ENCODE results near the gene PLEKHS1. TPM values are rescaled to one million over a fixed set of nuclear protein-coding genes. Genes with fewer than 3 reads are reported as not detected.

PLEKHS1 gene
- total RNA-seq, 1 donor from 2014 or later, result not detected

- TF ChIP-seq CTCF (IDR thresholded peaks at IDR 0.05; ENCODE audit: insufficient read depth, low read length, severe bottlenecking), result no peak
- FAIRE-seq, result no peak
- Histone ChIP-seq H3K4me3 (ENCODE audit: low read depth, low read length) (no peak overlapping the region), H3K36me3 (ENCODE audit: control insufficient read depth, insufficient read depth, low read length) (peaks cover 1% of the 10 kb centered on the region), H3K27me3 (ENCODE audit: control insufficient read depth, insufficient read depth, low read length) (no peaks in the 10 kb centered on the region)
- DNase-seq (ENCODE audit: low read depth), result no peak
These were observed 35.2 kb upstream of the PLEKHS1 start for GRCh38 chr10:113716109-113716910.

GRCh38 chr10:113718969-113719822, 32.3 kb upstream of the PLEKHS1 start:
- Histone ChIP-seq H3K27me3 (ENCODE audit: control insufficient read depth, insufficient read depth, low read length) (no peaks in the 10 kb centered on the region), H3K4me3 (ENCODE audit: low read depth, low read length) (no peak overlapping the region), H3K36me3 (ENCODE audit: control insufficient read depth, insufficient read depth, low read length) (peaks cover 3% of the 10 kb centered on the region)
- DNase-seq (ENCODE audit: low read depth) (no peak), FAIRE-seq (peak; percentile 43)
- TF ChIP-seq CTCF (IDR thresholded peaks at IDR 0.05; ENCODE audit: insufficient read depth, low read length, severe bottlenecking), result no peak

GRCh38 chr10:113720386-113720785, 31.1 kb upstream of the PLEKHS1 start:
- FAIRE-seq (peak; percentile 40), DNase-seq (ENCODE audit: low read depth) (peak; percentile 25)
- no peaks in the 10 kb centered on the region for H3K27me3 ChIP-seq (ENCODE audit: control insufficient read depth, insufficient read depth, low read length)
- peaks cover 3% of the 10 kb centered on the region for H3K36me3 ChIP-seq (ENCODE audit: control insufficient read depth, insufficient read depth, low read length)
- no peak for TF ChIP-seq CTCF (IDR thresholded peaks at IDR 0.05; ENCODE audit: insufficient read depth, low read length, severe bottlenecking)
- H3K4me3 ChIP-seq (ENCODE audit: low read depth, low read length), result no peak overlapping the region

DNA sequence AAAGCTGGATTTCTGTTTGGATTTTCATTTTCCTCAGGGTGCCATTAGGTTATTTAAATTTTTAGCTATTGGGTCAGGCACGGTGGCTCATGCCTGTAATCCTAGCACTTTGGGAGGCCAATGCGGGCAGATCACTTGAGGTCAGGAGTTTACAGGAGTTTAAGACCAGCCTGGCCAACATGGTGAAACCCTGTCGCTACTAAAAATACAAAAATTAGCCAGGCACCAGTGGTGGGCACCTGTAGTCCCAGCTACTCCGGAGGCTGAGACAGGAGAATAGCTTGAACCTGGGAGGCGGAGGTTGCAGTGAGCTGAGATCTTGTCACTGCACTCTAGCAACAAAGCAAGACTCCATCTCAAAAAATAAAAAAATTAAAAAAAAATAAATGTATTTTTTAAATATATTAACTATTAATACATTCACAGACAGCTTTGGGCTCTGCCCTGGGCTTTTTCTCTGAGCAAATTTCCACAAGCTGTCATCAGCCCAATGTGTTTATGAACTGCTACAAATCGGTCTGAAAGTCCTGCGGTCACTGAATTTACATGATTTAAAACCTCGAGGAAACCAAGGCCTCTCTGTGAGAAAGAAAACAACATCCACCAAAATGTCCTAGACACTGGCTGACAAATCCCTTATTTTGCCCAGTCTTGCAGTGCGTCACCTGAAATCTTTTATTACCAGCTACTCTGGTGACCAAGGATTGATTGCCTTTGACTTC, 19.2 kb upstream of the PLEKHS1 start:
- no peak for TF ChIP-seq CTCF (IDR thresholded peaks at IDR 0.05; ENCODE audit: insufficient read depth, low read length, severe bottlenecking)
- FAIRE-seq, result no peak
- no peaks in the 10 kb centered on the region for H3K27me3 ChIP-seq (ENCODE audit: control insufficient read depth, insufficient read depth, low read length)

DNA sequence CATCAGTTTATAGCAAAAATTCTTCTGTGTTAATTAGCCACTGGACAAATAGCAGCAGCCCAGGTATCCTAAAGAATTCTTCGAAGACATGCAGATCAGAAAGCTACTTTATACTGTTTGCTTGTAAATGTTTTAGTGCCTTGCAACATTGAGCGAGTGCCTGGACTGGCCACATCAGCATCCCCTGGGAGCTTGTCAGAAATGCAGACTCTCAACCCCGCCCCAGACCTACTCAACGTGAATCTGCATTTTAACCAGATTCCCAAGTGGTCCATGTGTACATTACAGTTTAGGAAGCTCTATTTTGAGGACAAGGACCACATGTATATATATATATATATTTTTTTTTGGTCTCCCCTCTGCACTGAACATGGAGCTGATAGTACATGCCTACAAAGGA, 18.5 kb upstream of the PLEKHS1 start:
- DNase-seq (ENCODE audit: low read depth), result no peak
- H3K4me3 ChIP-seq (ENCODE audit: low read depth, low read length), result no peak overlapping the region
- no peaks in the 10 kb centered on the region for H3K27me3 ChIP-seq (ENCODE audit: control insufficient read depth, insufficient read depth, low read length)
- peaks cover 3% of the 10 kb centered on the region for H3K36me3 ChIP-seq (ENCODE audit: control insufficient read depth, insufficient read depth, low read length)
- no peak for TF ChIP-seq CTCF (IDR thresholded peaks at IDR 0.05; ENCODE audit: insufficient read depth, low read length, severe bottlenecking)
- no peak for FAIRE-seq

More for the DNA sequence above, 19.2 kb upstream of the PLEKHS1 start:
- DNase-seq (ENCODE audit: low read depth), result no peak
- Histone ChIP-seq H3K36me3 (ENCODE audit: control insufficient read depth, insufficient read depth, low read length) (peaks cover 3% of the 10 kb centered on the region), H3K4me3 (ENCODE audit: low read depth, low read length) (no peak overlapping the region)
